Ishikawa (cell line): ENCODE results near the gene TACC2.
A peak's percentile ranks its signal among the peaks of the same experiment; 100 is the strongest.

Experiments used
- CEBPB ChIP-seq: IDR thresholded peaks from 2 replicates; pipeline ENCODE4 v1.6.1; 2012
- CREB1 ChIP-seq: IDR thresholded peaks from 2 replicates; pipeline ENCODE4 v1.6.1; 2012; ENCODE audit warnings: low read depth
- EGR1 ChIP-seq: IDR thresholded peaks from 2 replicates; pipeline ENCODE4 v1.6.1; 2012
- EP300 ChIP-seq: IDR thresholded peaks from 2 replicates; pipeline ENCODE4 v1.6.1; 2012; ENCODE audit warnings: borderline replicate concordance
- FOXM1 ChIP-seq: IDR thresholded peaks from 2 replicates; pipeline ENCODE4 v1.6.1; 2012; ENCODE audit warnings: low read depth, borderline replicate concordance
- NFIC ChIP-seq: IDR thresholded peaks from 2 replicates; pipeline ENCODE4 v1.6.1; 2012
- RAD21 ChIP-seq: IDR thresholded peaks from 2 replicates; pipeline ENCODE4 v1.6.1; 2012; ENCODE audit warnings: low read depth
- TAF1 ChIP-seq: IDR thresholded peaks from 2 replicates; pipeline ENCODE4 v1.6.1; 2012; ENCODE audit warnings: low read depth, mild to moderate bottlenecking
- TCF12 ChIP-seq: IDR thresholded peaks from 2 replicates; pipeline ENCODE4 v1.6.1; 2012; ENCODE audit warnings: low read depth
- TEAD4 ChIP-seq: IDR thresholded peaks from 2 replicates; pipeline ENCODE4 v1.6.1; 2012
- YY1 ChIP-seq: IDR thresholded peaks from 2 replicates; pipeline ENCODE4 v1.6.1; 2012; ENCODE audit warnings: low read depth
- ZBTB7A ChIP-seq: IDR thresholded peaks from 2 replicates; pipeline ENCODE4 v1.6.1; 2012; ENCODE audit warnings: low read depth
- TF ChIP-seq, protein P1 (sequence below): IDR thresholded peaks from 2 replicates; pipeline ENCODE4 v1.6.1; 2012
- TF ChIP-seq, protein P2 (sequence below): IDR thresholded peaks from 2 replicates; pipeline ENCODE4 v1.6.1; 2012
- TF ChIP-seq, protein P3 (sequence below): IDR thresholded peaks from 2 replicates; pipeline ENCODE4 v1.6.1; 2012; ENCODE audit warnings: low read depth, mild to moderate bottlenecking

The TACC2 gene

DNA sequence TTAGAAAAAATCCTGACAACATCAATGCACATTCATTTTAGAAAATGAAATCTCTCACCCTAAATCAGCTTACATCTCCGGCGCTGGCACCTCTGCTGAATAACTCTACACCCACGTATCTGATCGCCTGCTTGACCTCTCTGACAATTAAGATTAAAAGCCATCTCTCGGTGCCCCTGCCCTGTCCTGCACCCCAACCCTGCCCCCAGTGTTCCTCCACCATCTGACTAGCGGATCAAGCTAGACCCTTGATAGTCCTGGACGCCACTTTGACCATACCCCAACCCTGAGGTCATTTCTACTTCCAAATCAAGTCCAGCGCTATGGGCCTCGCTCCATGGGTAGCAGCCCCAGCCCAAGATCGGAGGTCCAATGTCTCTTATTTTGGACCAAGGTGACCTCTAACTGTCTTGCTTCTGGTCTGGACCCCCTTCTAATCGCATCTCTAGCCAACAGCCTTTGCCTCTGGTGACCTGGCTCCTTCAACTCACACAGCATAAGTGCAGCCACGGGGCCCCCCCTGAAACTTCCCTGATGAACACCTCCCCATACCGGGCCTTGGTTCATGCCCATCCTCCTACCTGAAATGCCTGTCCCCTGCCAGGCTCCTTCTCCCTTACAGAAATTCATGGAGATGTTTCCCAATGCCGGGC lies 310.6 kb downstream of the TACC2 start:
- no peak for TF ChIP-seq EGR1
- no peak for TF ChIP-seq RAD21
- TF ChIP-seq CREB1: no peak

DNA sequence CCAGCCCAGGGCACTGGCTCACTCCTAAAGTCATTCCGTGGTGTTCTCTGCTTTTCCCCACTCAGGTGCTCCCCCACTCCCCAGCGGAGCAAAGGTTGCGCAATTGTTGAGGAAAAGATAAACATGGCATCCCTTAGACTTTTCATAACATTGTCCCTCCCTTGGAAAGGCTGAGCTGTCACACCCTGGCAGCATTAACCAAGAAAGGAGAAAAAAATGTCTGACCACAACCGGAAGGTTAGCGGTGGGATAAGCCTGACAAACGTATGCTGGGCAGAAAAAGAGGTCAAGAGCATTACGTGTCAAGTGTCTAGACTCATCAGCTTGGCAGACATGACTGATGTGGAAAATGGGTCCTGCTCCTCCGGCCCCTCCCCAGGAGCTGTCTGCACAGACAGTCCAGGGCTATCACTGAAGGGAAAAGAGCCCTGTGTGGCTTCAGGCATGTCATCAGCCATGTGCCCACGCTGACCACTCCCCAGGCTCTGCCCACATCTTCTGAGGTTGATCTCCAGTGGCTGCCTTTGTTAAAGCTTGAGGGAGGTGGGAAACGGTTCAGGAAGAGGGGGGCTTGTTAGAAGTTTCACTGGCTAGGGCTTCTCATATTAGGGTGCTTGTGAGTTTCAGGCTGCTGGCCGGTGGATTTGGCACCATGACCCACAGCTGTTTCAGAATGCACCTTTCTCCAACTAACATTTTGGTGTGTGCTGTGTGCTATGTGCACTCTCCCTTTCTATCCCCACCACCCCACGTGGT lies 312.3 kb downstream of the TACC2 start:
- no peak for TF ChIP-seq FOXM1
- no peak for TF ChIP-seq TAF1
- no peak for TF ChIP-seq EGR1
- TF ChIP-seq TCF12: no peak
- no peak for TF ChIP-seq RAD21
- TF ChIP-seq CEBPB: peak; percentile 94

DNA sequence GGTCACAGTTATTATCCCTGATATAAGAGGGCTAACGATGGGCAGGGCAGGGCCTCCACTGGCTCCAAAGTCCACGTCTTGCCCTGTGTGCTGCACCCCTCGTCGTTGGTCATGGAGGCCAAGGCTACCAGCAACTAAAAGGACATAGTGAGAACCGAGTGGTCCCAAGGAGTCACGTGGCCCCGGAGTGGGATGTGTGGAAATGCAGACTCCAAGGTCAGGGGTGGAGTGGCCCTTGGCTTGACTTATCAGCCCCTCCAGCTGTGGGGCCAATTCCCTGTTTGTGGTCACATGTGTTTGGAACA lies 312.8 kb downstream of the TACC2 start:
- TF ChIP-seq, protein P1, sequence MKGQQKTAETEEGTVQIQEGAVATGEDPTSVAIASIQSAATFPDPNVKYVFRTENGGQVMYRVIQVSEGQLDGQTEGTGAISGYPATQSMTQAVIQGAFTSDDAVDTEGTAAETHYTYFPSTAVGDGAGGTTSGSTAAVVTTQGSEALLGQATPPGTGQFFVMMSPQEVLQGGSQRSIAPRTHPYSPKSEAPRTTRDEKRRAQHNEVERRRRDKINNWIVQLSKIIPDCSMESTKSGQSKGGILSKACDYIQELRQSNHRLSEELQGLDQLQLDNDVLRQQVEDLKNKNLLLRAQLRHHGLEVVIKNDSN: no peak

DNA sequence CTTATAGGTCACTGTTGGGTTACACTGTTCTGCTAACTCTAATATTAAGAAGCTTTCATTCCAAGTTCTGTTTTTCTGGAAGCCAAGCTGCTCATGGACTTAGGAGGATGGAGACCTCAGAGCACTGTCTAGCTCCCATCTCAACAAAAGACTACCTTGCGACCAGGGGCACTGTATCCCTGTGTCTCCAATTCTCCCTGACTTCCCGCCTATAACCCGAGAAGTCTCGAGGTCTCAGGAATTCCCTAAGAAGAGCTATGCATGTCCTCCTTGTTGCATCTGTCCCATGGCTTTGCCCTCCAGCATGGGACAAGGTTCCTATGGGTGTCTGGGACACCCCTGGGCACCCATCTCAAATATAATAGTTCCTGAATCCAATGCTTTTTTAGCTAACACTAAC lies 313.4 kb downstream of the TACC2 start:
- TF ChIP-seq TCF12 (no peak), CREB1 (no peak), ZBTB7A (no peak), RAD21 (no peak), TEAD4 (no peak), NFIC (no peak), FOXM1 (no peak), EGR1 (no peak), YY1 (no peak), CEBPB (no peak), EP300 (no peak), TAF1 (no peak)
- TF ChIP-seq, protein P2, sequence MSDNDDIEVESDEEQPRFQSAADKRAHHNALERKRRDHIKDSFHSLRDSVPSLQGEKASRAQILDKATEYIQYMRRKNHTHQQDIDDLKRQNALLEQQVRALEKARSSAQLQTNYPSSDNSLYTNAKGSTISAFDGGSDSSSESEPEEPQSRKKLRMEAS: no peak
- TF ChIP-seq, protein P3, sequence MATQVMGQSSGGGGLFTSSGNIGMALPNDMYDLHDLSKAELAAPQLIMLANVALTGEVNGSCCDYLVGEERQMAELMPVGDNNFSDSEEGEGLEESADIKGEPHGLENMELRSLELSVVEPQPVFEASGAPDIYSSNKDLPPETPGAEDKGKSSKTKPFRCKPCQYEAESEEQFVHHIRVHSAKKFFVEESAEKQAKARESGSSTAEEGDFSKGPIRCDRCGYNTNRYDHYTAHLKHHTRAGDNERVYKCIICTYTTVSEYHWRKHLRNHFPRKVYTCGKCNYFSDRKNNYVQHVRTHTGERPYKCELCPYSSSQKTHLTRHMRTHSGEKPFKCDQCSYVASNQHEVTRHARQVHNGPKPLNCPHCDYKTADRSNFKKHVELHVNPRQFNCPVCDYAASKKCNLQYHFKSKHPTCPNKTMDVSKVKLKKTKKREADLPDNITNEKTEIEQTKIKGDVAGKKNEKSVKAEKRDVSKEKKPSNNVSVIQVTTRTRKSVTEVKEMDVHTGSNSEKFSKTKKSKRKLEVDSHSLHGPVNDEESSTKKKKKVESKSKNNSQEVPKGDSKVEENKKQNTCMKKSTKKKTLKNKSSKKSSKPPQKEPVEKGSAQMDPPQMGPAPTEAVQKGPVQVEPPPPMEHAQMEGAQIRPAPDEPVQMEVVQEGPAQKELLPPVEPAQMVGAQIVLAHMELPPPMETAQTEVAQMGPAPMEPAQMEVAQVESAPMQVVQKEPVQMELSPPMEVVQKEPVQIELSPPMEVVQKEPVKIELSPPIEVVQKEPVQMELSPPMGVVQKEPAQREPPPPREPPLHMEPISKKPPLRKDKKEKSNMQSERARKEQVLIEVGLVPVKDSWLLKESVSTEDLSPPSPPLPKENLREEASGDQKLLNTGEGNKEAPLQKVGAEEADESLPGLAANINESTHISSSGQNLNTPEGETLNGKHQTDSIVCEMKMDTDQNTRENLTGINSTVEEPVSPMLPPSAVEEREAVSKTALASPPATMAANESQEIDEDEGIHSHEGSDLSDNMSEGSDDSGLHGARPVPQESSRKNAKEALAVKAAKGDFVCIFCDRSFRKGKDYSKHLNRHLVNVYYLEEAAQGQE: no peak
- TF ChIP-seq, protein P1: no peak

DNA sequence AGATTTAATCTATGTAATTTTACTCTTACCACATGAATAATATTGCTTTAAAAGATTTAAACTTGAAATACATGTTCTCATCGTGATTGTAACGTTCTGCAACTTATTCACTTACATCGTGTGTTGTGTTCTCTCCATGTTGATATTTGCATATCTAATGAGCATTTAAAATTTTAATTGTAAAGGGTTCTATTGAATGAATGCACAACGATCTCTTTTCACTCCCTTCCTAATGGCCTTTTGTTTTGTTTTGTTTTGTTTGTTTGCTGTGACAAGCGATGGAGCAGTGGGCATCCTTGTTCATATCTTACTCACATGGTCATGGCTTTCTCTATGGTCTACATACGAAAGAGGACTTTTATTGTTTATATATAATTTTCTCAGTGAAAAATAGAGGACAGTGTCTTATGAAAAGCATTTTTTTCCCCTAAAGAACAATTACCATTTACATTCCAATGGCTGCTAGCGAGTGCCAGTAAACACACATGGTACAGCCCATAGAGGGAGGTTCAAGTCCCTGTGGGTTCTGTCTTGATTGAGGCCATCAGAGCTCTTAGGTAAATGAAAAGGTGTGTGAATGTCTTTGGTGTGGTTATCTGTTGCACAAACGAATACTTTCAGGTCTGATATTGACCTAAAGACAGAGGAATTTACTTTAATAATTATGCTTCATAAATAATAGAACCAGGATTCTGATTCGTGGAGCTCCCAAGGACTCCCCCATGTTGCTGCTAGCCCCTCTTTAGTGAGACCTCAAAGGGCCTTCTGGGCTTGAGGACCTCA lies 314.5 kb downstream of the TACC2 start:
- no peak for TF ChIP-seq FOXM1
